ENCODE measurements around the gene FUBP3.

FUBP3 gene, protein sequence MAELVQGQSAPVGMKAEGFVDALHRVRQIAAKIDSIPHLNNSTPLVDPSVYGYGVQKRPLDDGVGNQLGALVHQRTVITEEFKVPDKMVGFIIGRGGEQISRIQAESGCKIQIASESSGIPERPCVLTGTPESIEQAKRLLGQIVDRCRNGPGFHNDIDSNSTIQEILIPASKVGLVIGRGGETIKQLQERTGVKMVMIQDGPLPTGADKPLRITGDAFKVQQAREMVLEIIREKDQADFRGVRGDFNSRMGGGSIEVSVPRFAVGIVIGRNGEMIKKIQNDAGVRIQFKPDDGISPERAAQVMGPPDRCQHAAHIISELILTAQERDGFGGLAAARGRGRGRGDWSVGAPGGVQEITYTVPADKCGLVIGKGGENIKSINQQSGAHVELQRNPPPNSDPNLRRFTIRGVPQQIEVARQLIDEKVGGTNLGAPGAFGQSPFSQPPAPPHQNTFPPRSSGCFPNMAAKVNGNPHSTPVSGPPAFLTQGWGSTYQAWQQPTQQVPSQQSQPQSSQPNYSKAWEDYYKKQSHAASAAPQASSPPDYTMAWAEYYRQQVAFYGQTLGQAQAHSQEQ

DNA sequence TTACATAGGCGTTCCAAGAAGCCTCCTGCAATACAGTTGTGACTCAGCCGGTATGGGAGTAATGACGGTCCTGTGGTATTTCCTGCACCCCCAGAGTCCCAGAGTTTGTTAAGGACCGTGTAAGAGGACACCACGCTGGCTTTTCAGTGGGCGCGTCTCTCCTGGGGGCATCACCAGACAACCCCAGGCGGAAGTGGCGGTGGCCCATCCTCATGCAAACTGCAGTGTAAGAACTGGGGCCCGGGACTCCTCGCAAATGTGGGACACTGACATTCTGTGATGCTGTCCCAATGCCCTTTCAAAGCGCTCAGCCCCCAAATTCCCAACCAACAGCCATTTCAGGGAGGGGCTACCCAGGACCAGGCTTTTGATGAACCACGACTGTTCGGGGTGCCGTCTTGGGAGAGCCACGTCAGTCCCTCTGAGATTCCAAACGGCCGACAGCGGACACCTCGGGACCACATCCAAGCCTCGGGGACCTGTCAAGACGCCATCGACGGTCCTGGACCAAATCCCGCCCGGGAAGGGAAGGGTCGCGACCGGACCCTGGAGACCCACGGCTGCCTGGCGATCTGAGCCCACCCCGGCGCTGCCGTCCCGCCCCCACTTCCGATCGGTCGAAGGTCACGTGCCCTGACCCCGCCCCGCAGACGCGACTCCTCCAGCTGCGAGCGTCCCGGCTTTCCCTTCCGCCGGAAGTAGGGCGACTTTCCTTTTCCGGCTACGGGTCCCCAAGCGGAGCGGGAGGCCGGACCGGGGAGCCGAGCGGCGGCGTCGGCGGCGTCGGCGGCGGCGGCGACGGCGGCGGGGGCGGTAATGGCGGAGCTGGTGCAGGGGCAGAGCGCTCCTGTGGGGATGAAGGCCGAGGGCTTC, at the start of gene FUBP3:
Gene FUBP3, plus strand, starts transcription at position 713 of the 873 bp plus-strand sequence. Its CDS starts 104 bp downstream, at position 817.
- peak; percentile 81 to 83 for DNase-seq

- no peak for DNase-seq
Measured at GRCh38 chr9:130530938-130531337, 48.4 kb upstream of the FUBP3 start.

DNA sequence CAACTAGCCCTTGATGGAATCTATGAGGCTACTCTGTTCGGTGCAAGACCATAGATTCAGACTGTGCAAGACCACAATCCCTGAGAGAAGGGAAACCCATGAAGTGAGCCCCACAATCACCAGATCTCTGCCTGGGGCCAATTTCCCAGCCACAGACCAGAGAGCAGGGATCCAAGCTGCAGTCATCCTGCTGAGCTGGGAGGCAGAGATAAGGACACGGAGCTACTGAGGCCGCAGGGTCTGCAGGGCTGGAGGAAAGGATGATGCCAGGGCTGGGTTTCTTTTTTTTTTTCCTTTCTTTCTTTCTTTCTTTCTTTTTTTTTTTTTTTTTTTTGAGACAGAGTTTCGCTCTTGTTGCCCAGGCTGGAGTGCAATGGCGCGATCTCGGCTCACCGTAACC, 47.7 kb upstream of the FUBP3 start:
- no peak for DNase-seq

GRCh38 chr9:130532426-130533080, 46.8 kb upstream of the FUBP3 start:
- DNase-seq = no peak

GRCh38 chr9:130535818-130536521, 43.4 kb upstream of the FUBP3 start:
- DNase-seq = no peak

GRCh38 chr9:130536701-130537107, 42.7 kb upstream of the FUBP3 start:
- no peak for DNase-seq

GRCh38 chr9:130537346-130538050, 41.9 kb upstream of the FUBP3 start:
- DNase-seq = no peak

DNA sequence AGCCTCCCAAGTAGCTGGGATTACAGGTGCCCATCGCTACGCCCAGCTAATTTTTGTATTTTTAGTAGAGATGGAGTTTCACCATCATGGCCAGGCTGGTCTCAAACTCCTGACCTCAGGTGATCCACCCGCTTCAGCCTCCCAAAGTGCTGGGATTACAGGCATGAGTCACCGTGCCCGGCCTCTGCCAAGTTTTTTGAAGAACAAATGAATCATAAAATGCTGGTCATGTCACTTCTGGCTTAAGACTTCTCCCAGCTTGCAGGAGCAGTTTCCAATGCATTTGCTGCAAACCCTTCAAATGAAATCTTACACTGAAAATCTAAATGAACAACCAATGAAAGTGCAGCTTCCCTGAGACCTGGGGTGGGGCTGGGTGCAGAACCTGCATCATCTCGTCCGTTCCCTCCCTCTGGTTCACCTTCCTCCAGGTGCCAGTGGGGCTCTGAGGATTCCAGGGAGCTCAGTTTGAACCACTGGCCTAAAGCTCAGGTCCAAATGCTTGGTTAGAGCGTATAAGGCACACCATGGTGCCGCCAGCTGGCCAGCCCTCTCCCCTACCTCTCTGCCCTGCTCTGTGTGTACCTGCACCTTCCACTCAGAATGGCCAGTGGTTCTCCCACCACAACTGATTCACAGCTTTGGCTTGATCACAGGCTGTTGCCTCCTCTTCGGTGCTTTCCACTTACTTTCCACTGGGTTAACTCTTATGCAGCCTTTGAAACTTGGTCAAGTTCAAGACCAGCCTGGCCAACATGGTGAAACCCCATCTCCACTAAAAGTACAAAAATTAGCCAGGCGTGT, 39.8 kb upstream of the FUBP3 start:
- DNase-seq = no peak

DNA sequence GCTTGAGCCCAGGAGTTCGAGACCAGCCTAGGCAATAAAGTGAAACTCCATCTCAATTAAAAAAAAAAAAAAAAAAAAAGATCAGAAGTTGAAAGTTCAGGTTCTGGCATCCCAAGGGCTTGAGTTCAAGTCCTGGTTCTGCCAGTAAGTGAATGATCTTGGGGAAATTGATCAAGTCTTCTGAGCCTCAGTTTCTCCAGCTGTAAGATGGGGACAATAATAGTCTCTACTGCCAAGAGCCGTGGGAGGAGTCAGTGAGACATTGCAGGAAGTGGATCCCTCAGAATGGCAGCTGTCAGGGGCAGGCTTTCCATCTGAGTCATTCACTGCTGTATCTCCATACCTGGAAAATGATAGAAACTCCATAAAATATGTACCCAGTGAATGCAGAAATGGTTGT, 37.8 kb upstream of the FUBP3 start:
- no peak for DNase-seq

DNA sequence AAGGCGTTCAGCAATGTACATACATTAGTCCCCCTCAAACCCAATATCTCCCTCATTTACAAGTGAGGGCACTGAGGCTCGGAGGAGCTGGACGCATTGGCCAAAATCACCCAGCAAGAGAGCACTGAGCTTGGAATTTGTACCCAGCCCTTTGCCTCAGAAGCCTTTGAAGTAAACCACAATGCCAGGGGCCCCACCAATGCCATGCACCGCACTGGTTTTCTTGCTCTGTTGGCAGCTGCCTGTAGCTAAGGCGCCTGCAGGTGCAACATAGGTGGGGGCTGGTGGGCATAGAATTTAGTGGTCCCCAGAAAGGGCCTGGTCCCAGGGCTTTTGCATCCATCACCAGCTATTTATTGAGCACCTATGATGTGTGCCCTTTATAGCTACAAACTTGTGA, 37.3 kb upstream of the FUBP3 start:
- no peak for DNase-seq

- no peak for DNase-seq
Measured at GRCh38 chr9:130542457-130543228, 36.7 kb upstream of the FUBP3 start.

GRCh38 chr9:130543368-130543767, 36.0 kb upstream of the FUBP3 start:
- no peak for DNase-seq

GRCh38 chr9:130543859-130544258, 35.5 kb upstream of the FUBP3 start:
- DNase-seq = no peak

GRCh38 chr9:130544364-130544763, 35.0 kb upstream of the FUBP3 start:
- no peak for DNase-seq

GRCh38 chr9:130548103-130548502, 31.3 kb upstream of the FUBP3 start:
- DNase-seq = no peak

DNA sequence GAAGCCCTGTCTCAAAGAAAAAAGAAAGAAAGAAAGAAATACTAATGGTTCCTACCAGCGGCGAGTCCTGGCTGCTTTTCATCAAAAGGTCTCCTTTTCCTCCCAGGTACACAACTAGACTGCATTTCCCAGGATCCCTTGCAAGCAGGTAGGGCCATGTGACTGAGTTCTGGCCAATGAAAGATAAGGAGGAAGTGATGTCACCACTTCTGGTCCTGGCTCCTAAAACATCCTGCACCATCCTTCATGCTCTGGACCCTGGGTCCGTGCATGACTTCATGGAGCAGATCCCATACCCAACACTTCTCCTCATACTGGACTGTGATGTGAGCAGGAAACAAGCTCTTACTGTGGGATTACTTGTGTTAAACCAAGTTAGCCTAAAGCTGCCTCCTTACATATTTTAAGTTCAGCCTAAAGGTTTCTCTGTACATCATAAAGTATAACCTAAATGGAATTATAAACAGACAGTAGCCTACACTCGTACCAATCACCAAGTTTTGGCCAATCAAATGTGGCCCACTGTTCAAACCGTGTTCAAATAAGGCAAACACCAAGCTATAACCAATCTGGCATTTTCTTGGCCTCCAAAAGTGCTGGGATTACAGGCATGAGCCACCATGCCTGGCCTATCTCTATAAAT, 30.2 kb upstream of the FUBP3 start:
- no peak for DNase-seq

GRCh38 chr9:130554606-130555005, 24.8 kb upstream of the FUBP3 start:
- no peak for DNase-seq

GRCh38 chr9:130555061-130555460, 24.3 kb upstream of the FUBP3 start:
- no peak for DNase-seq

GRCh38 chr9:130555968-130556367, 23.4 kb upstream of the FUBP3 start:
- DNase-seq = no peak

Data from activated CD4-positive, alpha-beta T cell treated with anti-CD3 and anti-CD28 coated beads, Interleukin-2, amount 50 U/mL, for 4 hours (primary cell).